GOT3 (cell line): ENCODE measurements around the gene ADPGK.
"Not testable (repeated sequence)": the region's sequence is repeated elsewhere in the genome, so short reads cannot be mapped to it uniquely, and the experiment has no call there.

Experiments
- DNase-seq: peaks from one replicate; lab custom pipeline; 2025; ENCODE audit warnings: mixed read lengths; lab: John Stamatoyannopoulos, UW

ADPGK gene

DNA sequence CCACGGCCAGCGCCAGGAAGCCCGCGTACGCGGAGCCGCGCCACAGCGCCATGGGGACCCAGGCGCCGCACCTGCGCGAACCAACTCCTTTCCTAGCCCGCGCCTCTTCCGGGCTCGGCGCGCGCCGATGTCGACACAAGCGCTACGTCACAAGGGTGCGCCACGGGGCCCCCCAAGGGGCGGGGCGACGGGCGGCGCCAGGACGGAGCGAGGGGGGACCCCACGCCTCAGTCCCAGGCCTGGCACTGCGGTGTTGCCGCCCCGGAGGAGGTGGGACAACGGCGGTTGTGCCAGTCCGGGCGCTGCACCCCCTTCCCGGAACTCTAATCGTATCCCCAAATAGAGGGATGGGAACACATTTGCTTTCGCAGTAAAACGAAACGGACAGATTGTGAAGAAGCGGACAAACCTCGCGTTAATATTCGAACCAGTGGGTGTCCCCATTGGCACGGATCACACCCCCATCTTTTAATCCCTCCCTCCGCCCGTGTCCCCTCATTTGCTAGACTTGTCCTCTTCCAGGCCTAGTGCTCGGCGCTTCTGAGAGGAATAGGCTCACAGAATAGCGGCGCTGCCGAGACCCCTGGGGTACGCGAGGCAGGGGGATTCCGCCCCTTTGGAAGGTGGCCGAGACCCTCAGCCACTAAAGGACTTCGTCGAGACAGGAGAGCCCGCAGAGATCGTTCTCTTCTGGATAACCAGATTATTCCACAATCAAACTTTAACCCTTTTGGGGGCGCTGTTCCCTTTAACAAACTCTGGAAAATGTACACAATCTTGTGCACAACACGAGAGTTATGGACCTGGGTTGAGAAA is at the start of gene ADPGK:
Gene ADPGK (minus strand): TSS at position 119 of the 816 bp plus-strand sequence. CDS start 67 bp downstream, at position 52.
- peak; percentile 88 for DNase-seq

DNA sequence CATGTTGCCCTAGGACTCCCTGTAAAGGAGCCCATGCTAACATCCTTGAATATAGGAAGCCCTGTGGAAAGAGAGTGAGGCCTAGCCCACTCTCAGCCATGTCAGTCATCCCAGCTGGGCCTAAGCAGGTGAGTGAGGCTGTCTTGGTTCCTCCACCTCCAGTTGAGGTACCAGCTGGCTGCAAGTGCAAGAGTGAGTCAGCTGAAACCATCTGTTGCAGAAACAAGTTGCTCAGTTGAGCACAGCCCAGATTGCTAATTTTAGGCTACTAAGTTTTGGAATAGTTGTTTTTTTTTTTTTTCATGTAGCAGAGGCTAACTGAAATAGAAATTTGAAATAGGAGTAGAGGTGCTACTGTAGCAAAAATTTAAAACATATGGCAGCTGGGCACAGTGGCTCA is 43.7 kb upstream of the ADPGK start:
- DNase-seq, result no peak

DNA sequence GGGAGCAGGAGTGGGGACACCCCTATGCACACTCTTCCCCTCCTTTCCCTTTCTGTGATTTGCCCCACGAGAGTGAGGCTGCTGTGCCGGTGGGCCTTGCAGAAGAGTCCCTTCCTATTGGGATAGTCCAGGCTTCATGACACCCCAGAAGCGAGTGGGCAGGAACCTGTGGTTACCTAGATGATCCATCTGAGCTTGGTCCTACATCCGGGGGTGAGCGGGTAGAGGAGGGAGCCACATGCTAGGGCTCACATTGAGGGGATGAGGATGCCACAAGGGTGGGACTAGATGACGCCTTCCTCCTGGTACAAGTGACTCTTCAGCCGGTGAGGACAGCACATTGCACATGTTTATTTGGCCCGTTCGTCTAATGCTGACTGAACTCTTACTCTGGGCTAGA is 43.1 kb upstream of the ADPGK start:
- DNase-seq, result no peak

DNA sequence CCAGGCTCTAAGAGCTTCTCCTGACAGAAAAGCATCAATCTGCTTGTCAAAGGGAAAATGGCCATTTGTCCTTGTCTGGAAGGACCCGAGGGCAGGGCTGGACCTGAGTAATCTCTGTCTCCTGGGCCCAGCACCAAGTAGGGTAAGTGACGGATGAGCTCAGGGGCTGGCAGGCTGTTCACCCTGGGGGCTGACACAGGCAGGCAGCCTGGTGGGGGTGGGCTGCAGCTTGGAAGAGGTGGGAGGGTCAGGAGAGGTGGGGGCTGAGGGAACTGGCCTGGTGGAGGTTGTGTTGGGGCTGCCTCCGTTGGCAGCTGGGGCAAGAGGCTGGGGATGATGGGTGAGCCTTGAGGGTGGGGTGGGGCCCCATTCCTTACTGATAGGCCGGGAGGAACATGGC is 42.3 kb upstream of the ADPGK start:
- no peak for DNase-seq

DNA sequence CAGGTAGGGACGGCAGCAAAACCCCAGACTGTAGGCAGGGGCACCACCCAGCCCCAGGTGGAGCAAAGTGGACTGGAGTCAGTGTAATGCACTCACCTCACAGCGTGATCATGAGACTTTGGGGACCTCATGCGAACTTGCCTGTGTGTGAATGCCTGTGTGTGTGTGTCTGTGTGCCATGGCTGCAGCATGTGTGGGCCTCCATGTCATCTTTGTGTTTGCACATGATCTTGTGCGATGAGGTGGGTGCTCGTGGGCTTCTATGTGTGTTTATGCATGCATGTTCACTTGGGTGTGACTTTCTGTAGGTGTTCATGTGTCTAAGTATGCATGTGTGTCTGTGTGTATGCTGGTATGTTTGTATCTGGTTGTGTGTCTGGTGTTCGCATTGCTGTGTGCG is 41.2 kb upstream of the ADPGK start:
- DNase-seq, result no peak

DNA sequence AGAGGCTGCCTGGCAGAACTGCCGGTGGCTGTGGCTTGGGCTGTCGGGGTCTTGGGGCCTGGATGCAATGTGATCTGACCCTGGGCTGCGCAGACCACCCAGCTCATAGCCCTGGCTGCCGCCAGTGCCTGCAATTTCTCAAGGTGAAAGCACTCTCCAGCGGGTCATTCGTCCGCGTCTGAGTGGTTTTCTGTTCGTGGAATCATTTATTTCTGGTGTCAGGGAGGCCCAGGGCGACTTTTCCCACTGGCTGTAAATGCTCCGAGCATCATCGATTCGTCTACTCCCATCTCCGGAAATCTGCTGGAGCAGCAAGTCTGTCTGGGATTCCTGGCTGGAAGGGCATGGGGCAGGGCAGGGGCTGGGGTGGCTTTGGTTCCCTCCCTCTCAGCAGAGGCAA is 40.6 kb upstream of the ADPGK start:
- DNase-seq, result no peak

DNA sequence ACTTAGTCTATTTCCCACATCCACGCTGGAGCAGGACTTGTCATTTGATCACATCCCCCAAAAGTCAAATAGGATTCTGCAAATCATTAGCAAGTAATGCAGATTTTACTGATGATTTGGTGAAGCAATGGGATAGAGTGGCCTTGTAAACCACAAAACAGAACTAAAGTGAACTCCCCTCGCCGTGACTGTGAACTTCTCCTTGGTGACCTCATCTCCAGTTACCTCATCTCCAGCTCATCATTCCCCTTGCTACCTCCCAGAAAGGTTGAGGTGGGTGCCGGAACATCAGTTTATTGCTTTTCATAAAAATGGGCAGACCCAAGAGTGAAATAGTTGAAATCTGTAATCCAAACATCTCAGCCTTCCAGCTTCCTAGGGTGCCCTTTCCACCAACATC is 36.7 kb upstream of the ADPGK start:
- DNase-seq, result no peak

DNA sequence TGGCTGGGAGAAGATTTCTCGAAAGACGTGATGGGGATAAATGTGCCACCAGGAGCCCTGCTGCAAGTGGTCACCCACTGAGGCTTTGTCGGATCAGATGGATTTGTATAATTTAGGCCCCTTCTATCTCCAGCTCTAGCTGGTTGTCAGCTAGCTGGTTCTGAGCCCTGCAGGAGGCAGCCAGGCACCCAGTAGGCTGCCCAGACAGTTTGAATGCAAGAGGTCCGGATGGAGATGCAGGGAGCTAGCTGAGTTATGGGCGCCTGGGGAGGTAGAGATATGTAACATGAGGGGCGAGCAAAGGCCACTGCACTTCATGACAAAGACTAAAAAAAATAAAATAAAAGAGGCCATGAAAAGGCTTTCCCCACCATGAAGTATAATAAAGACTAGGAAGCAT is 35.1 kb upstream of the ADPGK start:
- no peak for DNase-seq

DNA sequence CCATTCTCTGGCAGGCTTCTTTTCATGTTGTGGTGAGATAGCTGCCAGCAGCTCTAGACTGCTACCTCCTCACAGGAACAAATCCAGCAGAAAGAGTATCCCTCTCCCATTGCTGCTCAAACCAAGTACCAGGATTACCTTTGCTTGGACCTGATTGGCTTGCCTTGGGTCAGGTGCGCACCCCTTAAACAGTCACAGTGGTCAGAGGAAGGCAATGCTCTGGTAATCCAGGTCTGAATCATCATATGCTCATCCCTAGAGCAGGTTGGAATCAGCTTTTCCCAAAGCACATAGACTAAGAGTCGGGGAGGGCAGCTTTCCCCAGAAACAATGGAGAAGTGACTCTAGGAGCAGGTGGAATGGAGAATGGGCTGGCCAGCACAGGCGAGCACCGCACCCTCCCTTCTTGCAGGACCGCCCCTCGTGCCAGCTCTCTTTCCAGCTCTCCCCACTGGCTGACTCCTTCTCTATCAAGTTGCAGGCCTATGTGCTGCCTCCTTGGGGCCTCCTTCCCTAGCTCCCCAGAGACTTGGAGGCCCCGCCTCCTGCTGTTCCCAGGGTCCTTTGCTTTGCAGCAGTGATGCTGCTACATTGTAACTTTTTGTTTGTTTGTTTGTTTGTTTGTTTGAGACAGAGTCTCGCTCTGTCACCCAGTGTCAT is 29.9 kb upstream of the ADPGK start:
- DNase-seq, result no peak

DNA sequence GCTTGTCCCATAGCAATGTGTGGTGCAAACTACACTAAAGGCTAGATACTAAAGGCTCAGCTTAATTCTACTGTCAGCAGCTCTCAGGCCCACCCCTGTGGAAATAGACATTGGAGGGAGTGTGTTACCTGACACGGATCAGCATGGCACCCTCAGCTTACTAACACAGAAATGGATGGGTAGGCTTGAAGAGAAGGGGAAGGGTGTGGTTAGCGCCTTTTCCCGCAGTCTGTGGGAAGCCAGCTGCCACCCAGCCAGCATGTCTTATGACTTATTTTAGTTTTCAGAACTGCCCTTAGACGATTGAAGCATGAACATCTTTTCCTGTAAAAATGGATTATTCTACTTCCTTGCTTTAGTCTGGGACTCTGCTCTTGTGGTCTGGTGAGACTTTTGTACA is 25.8 kb upstream of the ADPGK start:
- DNase-seq, result no peak

DNA sequence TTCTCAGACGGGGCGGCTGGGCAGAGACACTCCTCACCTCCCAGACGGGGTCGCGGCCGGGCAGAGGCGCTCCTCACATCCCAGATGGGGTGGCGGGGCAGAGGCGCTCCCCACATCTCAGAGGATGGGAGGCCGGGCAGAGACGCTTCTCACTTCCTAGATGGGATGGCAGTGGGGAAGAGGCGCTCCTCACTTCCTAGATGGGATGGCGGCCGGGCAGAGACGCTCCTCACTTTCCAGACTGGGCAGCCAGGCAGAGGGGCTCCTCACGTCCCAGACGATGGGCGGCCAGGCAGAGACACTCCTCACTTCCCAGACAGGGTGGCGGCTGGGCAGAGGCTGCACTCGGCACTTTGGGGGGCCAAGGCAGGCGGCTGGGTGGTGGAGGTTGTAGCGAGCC is 23.8 kb upstream of the ADPGK start:
- not testable (repeated sequence) for DNase-seq

DNA sequence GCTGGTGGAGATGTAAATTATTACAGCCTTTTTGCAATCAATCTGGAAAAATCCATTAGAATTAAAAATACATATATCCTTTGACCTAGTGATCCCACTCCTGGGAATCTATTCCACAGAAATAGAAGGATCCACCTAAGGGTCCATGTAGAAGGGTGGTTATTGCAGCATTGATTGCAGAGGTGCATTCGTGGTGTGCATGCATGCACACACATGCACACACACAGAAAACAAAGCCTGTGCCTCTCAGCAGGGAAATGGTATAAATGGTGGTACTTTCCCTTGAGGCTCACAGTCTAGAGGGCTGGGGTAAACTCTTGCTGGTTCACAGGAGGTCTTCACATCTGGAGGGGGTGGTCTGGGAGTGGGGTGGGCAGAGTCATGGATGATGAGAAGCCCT is 19.4 kb upstream of the ADPGK start:
- no peak for DNase-seq

DNA sequence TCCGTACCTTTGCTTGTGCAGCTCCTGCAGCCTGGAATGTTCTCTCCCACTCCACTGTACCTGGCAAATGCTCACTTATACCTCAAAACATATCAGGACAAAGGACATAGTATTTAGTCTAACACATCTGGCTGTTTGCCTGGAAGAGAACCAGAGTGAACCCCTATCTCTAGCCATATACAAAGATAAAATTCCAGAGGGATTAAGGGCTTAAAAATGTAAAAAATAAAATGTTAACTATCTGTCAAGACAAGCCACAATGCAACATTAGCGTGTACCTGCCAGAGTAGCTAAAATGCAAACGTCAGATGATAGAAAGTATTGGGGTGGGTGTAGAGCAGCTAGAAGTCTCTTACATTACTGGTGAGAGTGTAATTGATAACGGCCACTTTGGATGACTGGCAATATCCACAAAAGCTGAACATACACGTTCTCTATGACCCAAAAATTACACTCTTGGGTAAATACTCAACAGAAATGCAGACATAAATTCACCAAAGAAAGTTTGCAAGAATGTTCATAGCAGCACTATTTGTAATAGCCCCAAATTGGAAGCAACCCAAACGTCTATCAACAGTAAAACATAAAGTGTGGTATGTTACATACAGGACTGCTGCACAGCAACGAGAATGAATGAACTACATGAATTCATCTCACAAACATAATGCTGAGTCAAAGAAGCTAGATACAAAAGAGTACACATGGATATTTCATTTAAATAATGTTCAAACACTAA is 18.2 kb upstream of the ADPGK start:
- no peak for DNase-seq

DNA sequence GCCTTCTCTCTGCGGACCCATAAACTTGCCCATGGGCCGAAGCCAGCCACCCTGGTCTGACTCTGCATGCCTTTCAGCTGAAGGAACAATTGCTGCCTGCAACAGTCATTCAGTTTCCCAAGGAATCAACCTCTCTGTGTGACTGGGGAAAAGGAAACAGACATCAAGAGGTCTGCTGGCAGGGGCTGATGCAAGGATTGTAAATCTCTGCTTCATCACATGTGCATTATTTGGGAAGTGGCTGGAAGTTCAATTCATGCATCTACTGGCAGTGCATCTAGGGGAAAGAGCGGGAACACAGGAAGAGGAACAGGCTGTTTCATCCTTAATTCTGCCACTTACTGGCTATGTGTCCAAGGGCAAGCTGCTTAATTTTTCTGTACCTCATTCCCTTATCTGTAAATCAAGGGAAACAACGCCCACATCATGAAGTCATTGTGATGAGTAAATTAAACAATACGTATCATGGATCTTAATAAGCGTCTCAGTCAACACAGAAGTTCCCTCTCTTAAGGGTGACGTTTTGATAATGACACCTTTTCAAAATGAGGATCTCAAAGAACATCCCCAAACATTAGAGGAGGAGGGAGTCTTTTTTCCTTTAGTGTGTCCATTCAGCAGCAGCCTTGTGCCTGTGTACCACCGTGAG is 17.4 kb upstream of the ADPGK start:
- DNase-seq, result no peak

DNA sequence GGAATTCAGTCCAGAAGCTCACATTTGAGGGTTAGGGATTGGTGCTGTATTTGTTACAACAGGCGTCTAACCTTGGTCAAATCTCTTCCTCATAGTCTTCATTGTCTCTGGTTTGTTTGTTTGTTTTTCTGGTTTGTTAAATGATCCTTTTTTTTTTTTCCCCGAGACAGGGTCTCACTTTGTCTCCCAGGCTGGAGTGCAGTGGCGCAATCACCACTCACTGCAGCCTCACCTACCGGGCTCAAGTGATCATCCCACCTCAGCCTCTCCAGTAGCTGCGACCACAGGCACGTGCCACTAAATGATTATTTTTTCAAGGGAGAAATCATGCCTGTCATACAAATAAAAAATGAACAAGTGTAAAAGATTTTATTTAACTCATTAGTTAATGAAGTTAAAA is 14.3 kb upstream of the ADPGK start:
- DNase-seq, result no peak

DNA sequence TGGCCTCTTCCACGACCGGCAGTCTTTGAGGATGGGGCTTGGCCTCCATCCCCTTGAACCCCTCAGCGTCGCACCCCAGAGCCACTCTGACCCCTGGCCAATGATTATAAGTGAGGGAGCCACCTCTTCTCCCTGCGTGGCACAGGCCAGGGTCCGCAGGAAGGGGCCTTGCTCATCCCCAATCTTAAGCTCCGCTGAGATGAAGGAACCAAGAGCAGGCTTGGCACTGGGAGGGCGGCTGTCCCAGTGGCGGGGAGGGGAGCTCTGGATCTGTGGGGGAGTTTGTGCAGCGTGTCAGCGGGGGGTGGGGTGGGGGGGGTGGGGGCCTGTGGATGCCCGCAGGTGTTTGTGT is 13.8 kb upstream of the ADPGK start:
- no peak for DNase-seq

DNA sequence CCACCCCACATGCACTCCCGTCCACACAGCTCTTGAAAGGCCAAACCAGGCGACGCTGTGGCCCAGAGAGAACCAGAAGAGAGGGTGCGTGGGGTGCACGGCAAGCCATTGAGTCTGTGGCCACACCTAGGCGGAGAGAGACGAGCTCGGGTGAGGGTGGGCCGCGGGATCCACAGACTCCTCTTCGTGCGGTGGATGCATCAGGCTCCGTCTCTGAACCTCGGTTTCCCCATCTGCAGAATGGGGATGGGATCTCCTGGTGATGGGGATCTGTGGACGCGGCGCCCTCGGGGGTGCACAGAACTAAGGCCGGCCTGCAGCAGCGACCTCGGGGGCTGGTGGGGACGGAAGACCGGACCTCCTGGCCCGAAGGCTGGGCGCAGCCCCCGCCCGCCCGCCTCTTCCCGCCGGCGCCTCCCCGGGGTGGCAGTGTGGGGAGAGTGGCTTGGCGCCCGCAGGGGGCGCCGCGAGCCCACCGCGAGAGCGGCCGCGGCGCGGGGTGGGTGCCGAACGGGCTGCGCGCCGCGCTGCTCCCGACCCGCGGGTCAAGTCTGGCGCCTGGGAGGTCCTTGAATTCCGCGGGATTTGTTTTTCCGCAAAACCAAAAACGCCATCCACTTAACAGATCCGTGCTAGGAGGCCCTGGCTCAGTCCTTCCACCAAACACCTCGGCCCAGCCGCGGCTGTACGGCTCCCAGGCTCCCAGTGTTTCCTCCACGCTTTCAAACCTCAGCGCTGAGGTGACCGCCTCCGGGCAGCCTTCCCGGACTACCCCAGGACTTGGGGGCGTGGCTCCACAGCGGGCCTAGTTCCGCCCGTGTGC is 13.2 kb upstream of the ADPGK start:
- DNase-seq, result peak; percentile 3

DNA sequence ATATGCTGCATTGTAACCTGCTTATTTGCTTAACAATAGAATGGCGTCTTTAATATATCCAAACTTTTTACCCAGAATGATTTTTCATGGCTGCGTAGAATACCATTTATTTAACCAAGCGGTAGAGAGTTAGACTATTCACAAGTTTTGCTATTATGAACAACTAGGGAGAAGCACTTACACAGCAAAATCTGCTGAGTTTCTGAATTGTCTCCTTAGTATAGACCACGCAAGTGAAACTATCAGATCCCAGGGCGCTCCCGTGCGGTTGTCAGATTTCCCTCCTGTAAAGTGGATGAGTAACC is 12.6 kb upstream of the ADPGK start:
- DNase-seq, result no peak

DNA sequence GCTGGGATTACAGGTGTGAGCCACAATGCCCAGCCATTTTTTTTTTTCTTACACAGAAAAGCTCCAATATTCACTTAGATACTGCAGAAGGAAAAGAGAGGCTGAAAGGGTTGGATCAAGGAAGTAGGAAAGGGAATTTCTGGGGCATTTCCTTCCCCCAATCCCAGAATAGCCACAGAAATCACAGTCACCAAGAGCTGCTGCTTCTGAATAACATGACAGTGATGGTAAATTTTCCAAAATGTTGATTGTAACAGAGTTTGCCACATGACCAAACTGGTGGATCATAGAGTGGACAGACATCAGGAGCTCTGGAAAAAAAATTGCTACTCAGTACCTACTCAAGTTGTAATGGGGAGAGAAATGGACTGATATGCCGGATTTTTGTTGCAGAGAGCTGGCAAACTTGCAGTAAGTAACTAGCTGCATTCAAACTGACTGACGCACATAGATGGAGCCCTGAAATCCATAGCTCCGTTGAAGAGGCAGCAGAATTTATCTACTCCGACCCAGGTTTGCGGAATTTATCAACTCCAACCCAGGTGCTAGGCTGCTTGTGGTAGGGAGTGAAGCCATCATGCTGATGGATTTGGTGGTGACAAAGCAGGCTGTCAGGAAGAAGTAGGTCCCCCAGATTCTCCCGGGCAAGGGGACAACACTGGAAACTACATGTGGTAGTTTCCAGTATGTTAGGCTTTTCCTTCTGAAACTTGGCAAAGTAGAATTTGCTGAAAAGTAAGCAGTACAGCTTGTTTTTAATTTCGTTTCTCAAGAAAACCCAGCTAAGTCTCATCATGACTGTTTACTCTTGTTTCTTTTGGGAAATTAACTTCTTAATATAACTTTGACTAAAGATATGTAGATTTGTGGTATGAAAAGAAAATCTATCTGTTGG is 10.5 kb upstream of the ADPGK start:
- DNase-seq, result no peak

DNA sequence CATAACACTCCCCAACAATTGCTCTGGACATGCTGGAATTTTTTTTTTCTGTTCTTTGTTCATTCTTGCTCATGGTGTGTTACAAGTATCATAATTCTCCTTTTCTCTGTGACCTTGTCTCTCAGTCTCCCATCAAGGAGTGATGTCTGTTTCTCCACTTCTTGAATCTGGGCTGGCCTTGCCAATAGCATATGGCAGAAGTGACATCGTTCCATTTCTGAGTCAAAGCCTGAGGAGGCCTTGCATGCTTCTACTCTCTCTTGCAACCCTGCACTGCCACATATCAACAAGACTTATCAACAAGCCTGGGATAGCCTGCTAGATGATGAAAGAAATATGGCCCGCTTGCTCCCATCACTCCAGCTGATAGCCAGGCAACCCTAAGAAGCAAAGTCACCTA is 8.9 kb upstream of the ADPGK start:
- DNase-seq, result no peak
